GM19463 (cell line): Measurements from ENCODE around the gene KATNAL1.

Experiments
- ATAC-seq: cut with Tn5 transposase; IDR thresholded peaks from one replicate; pipeline ENCODE4 v1.9.1; 2021; ENCODE audit warnings: mild to moderate bottlenecking, moderate library complexity; ENCODE audit not compliant: unreplicated experiment

Gene KATNAL1

GRCh38 chr13:30307194-30307970, at the start of gene KATNAL1:
KATNAL1 (minus strand) TSS chr13:30307551; CDS start chr13:30283777, 23,774 bp downstream.
- ATAC-seq = peak; percentile 54

- ATAC-seq = no peak
Observed at GRCh38 chr13:30355839-30356238, 48.5 kb upstream of the KATNAL1 start.

- ATAC-seq = peak; percentile 72
Observed at GRCh38 chr13:30355384-30355699, 48.0 kb upstream of the KATNAL1 start.

DNA sequence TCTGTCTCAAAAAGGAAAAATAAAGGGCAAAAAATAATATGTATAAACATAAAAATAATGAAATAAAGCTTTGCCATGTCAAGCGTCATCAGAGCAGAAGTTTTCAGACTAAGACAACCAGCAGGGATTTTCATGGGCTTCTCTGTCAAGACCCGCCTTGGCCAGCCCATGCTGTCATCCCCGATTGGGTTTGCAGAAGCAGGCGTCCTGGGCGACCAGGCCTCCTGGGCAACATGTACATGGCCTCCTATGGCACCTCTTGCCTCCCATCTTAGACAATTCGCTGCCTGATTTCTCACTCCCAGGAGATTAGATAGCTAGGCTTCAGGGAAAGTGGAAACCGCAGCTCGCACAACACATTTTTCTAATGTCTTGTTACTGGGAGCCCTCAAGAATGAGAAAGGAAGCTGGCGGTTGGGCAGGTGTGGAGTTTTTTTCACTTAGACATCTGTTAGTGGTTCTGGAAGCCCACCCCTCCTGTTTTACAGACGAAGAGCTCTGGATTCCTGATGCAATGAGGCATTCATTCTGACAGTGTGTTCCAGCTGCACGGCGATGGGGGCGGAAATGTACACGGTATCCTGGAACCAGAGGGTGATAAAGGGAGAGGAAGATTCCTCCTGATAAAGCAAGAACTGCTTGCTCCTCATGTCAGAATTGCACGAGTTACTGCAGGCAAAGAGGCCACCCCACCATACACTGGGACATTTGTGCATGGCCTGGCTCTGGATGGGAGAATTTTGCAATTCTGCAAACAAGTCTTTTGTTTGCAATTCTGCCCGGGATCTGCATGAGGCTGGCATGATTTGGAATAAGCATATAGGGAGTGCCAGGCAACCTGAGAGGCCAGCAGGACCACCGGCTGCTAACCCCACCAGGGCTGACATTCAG, 47.4 kb upstream of the KATNAL1 start:
- no peak for ATAC-seq

GRCh38 chr13:30353471-30354215, 46.3 kb upstream of the KATNAL1 start:
- ATAC-seq = no peak

- no peak for ATAC-seq
Observed at GRCh38 chr13:30353060-30353459, 45.7 kb upstream of the KATNAL1 start.

- ATAC-seq = no peak
Observed at GRCh38 chr13:30352121-30352520, 44.8 kb upstream of the KATNAL1 start.

GRCh38 chr13:30346789-30347167, 39.4 kb upstream of the KATNAL1 start:
- peak; percentile 29 for ATAC-seq

DNA sequence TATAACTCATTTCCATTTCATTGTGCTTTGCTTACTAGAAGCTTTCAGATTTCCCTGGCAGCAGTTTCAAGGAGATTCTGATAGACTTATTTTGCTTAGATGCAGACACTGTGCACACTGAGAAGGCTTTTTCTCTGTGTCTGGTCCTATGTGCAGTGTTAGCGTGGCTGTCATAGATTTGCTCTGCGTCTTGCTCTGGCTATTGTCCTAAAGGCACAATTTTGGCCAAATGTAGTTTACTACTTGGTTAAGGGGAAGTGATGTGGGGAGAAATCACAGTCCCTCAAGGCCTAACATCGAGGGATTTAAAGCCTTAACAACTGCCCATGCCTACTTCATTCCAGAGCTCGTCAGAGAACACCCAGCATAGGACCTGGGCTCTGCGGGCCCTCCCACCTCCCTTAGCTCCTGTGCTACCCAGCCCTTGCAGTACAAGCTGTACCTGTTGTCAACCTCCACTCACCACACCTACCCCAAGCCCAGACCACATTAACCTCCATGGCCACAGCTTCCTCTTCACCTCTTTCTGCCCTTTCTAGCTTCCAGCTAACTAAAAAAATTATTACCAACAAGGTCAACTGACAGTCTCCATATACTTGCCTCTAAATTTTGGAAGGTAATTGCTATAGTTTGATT, 38.9 kb upstream of the KATNAL1 start:
- ATAC-seq = peak; percentile 85

GRCh38 chr13:30345426-30346100, 38.2 kb upstream of the KATNAL1 start:
- ATAC-seq = no peak

DNA sequence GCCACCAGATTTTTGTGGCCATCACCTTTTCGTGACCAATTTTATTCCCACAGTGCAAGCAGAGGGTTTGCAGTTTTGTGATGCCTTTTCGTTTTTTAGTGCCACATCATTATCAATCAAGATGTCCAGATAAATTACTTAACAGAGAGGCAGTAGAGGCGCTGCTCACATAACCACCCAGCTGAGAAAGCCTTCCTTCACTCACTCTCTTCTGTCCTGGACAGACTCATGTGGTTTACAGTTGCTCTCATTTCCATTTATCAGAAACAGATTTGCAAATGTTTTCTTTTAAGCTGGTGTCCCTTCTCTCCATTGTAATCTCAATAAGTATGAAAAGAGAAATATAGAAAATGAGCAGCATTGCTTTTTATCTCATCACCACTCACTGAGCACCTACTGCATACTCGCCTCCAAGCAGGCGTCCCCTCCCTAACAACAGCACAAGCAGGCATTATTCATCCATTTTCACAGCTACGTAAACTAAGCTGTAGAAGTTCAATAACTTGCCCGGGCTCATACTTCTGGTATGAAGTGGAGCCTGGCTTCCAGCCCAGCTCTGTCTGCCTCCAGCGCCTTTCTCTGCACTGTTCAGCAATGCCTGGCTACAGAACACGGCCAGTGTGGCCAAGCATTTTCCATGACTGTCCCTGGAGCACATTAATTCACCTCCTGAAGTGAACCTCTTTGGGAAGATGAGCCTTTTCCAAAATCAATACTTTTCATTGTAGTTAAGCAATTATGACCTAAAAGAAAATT, 34.6 kb upstream of the KATNAL1 start:
- ATAC-seq = no peak

DNA sequence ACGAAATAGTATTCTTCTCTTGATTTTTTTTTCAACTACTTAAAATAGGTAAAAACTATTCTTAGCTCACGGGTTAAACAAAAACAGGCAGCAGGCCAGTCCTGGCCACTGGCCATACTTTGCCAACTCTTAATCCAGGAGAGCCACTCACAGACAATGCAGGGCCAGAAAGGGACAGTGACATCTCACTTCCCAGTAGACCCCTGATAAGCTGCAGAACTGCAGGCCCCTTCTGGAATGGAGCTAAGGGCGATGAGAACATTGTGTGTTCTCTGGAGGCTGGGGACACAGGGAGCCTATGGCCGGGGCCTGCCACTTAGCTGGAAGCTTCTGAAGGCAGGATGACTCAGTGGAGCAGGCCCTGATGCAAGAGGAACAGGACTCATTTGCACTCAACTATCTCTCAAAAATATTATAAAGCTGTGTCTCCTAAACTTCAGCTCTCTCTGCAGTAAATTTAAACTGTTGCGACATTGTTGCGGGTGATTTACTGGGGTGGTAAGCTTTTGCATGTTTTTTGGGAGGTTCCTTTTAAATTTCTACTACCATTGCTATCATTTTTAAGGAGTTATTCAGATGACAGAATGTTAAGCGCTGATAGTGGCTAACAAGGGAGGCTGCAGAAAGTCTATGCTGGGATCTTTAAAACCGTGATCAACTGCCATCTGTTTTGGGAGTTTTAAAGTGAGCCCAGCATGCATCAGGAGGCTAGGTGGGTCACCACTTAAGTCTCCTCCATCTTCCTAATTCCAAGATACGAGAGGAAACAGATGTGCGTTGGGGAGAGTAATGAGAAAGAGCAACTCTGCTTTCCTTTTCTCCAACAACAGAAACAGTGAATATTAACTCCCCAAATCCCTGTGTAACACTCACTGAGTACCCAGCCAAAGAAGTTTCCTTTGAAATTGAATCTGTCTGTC, 33.2 kb upstream of the KATNAL1 start:
- no peak for ATAC-seq

GRCh38 chr13:30339738-30340330, 32.5 kb upstream of the KATNAL1 start:
- ATAC-seq = no peak

GRCh38 chr13:30338952-30339351, 31.6 kb upstream of the KATNAL1 start:
- no peak for ATAC-seq

DNA sequence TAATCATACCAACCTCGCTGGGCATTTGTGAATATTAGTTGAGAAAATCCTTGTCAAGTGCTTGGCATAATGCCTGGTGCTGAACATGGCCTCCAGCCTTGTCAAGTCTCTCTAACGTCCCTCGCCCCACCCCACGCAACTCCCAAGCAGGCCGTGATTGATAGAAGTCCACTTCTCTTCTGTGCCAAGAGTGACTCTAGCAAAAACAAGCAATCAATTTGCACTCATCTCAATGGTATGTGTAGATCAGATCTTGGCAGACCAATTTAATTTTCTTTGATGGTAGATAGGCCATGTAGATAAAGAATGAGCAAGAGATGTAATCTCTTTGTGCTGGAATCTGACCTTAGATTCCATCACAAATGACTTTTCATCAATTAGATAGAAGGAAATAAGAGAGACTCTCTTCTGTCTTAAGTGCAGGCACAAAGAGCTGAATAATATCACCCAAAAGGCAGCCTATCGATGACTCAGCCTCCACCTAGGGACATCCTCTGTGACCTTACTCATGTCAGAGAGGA, 31.0 kb upstream of the KATNAL1 start:
- ATAC-seq = no peak

DNA sequence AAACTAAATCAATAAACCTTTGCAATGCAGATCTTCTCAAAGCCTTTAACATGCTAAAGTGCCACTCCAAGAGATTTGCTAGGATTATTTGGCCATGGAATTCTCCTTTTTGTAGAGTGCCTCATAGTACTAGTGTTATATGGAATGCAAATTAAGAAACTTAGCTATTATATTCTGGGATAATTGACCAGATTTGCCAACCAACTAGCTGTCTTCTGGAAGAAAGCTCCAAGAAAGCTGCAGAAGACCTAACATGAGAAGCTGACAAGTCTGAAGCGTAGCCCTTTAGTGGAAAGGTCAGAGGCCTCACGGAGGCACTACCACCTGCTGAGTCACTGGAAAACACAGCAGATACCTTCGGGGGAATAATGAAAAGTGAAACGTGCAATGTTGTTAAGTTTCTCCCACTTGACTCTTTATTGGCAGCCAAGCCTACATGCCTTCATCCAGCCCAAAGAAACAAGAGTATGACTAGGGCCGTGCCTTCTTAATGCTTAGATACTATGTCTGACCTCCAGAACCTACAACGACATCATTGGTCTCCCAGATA, 29.8 kb upstream of the KATNAL1 start:
- ATAC-seq = no peak

DNA sequence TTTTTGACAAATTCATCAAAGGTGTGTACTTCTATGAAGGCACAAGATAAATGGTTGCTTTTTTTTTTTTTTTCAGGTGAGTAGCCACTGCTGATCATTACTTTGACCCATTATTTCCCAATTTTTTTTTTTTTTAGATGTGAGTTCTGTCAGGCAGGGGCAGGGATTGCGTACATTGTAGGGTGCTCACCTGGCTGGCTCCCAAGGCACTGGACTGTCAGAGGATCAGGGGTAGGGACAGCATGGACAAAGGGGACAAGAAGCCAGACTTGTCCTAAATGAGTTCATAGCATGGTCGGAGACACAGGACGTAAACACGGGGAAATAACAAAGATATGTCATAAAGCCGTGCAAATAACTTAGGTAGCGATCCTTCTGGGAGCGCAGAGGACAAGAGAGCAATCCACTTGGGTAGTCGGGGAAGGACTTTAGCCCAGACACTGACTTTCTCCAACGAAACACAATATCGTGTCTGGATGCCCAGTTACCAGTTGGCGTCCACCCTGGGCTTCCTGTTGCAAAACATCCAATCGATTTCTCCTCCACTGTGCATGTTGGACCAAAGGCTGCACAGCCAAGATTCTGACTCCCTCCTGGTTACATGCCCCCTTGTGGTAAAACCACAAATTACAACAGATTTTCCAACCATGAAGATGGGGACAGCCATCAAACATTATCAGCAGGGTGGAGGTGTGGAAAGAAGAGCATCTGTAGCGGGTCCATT, 27.5 kb upstream of the KATNAL1 start:
- no peak for ATAC-seq
